ENCODE data around the gene GART. TPM values are rescaled to one million over a fixed set of nuclear protein-coding genes. Genes with fewer than 3 reads are reported as not detected.
A peak's percentile ranks its signal among the peaks of the same experiment; 100 is the strongest.

The GART gene
- total and polyA plus RNA-seq, 8 donors: 57.7 to 84.1 (median 79.2) TPM

- no peak overlapping the region for H3K4me3 ChIP-seq
- H3K27ac ChIP-seq: no peak overlapping the region
- peaks cover 0 to 86% of the 10 kb centered on the region in 2 donors for H3K36me3 ChIP-seq
- no peaks in the 10 kb centered on the region for H3K9me3 ChIP-seq
- no peak for TF ChIP-seq CTCF (IDR thresholded peaks at IDR 0.05)
- peaks cover 0 to 3% of the 10 kb centered on the region in 2 donors for H3K4me1 ChIP-seq
- no peak for ATAC-seq
- no peaks in the 10 kb centered on the region for H3K27me3 ChIP-seq
- intact Hi-C loops (cut with DNase I): no loop called here
- no peak for DNase-seq
These were observed 28.1 kb upstream of the GART start for GRCh38 chr21:33569991-33570390.

- H3K27ac ChIP-seq: no peak overlapping the region
- no peak for TF ChIP-seq CTCF (IDR thresholded peaks at IDR 0.05)
- ATAC-seq: no peak
- intact Hi-C loops (cut with DNase I): no loop called here
- H3K9me3 ChIP-seq: no peaks in the 10 kb centered on the region
- H3K36me3 ChIP-seq: peaks cover 0 to 85% of the 10 kb centered on the region in 2 donors
- peaks cover 0 to 3% of the 10 kb centered on the region in 2 donors for H3K4me1 ChIP-seq
- DNase-seq: no peak
- H3K27me3 ChIP-seq: no peaks in the 10 kb centered on the region
- no peak overlapping the region for H3K4me3 ChIP-seq
These were observed 26.5 kb upstream of the GART start for GRCh38 chr21:33568448-33568847.

- ATAC-seq (no peak), DNase-seq (peak in 1 of 4 donors; percentile 53)
- TF ChIP-seq CTCF (IDR thresholded peaks at IDR 0.05): no peak
- H3K4me1 ChIP-seq: peaks cover 0 to 3% of the 10 kb centered on the region in 2 donors
- H3K36me3 ChIP-seq: peaks cover 0 to 85% of the 10 kb centered on the region in 2 donors
- no peaks in the 10 kb centered on the region for H3K27me3 ChIP-seq
- intact Hi-C loops (cut with DNase I): no loop called here
- H3K4me3 ChIP-seq: no peak overlapping the region
- no peak overlapping the region for H3K27ac ChIP-seq
- H3K9me3 ChIP-seq: no peaks in the 10 kb centered on the region
These were observed 26.0 kb upstream of the GART start for GRCh38 chr21:33567914-33568313.

- no peak for ATAC-seq
- H3K9me3 ChIP-seq: no peaks in the 10 kb centered on the region
- TF ChIP-seq CTCF (IDR thresholded peaks at IDR 0.05): no peak
- DNase-seq: no peak
- H3K4me1 ChIP-seq: peaks cover 0 to 3% of the 10 kb centered on the region in 2 donors
- peaks cover 0 to 85% of the 10 kb centered on the region in 2 donors for H3K36me3 ChIP-seq
- H3K27ac ChIP-seq: no peak overlapping the region
- no peak overlapping the region for H3K4me3 ChIP-seq
- H3K27me3 ChIP-seq: no peaks in the 10 kb centered on the region
- intact Hi-C loops (cut with DNase I): no loop called here
These were observed 24.6 kb upstream of the GART start for GRCh38 chr21:33566514-33566913.

- intact Hi-C loops (cut with DNase I): no loop called here
- ATAC-seq: no peak
- no peaks in the 10 kb centered on the region for H3K27me3 ChIP-seq
- no peak overlapping the region for H3K27ac ChIP-seq
- peaks cover 6 to 91% of the 10 kb centered on the region in 2 donors for H3K36me3 ChIP-seq
- TF ChIP-seq CTCF (IDR thresholded peaks at IDR 0.05): no peak
- H3K4me1 ChIP-seq: peaks cover 0 to 6% of the 10 kb centered on the region in 2 donors
- DNase-seq: no peak
- no peaks in the 10 kb centered on the region for H3K9me3 ChIP-seq
- no peak overlapping the region for H3K4me3 ChIP-seq
These were observed 20.5 kb upstream of the GART start for GRCh38 chr21:33562389-33562788.
